ENCODE results near the gene GIT1.
A peak's percentile ranks its signal among the peaks of the same experiment; 100 is the strongest.

GIT1 gene

GRCh38 chr17:29589524-29590410, at the start of gene GIT1:
TSS of gene GIT1 (minus strand) at chr17:29589648. CDS start at chr17:29589378, 270 bp downstream.
- H3K4me3 ChIP-seq (ENCODE audit: control insufficient read depth, low read depth, low read length): peak within 1 kb of the TSS; percentile 89

GRCh38 chr17:29633886-29634285, 44.4 kb upstream of the GIT1 start:
- no peak for DNase-seq (ENCODE audit: low read depth)
- TF ChIP-seq CTCF (IDR thresholded peaks at IDR 0.05; ENCODE audit: control insufficient read depth, insufficient read depth, low read depth, low read length, missing control alignments): no peak
- no peak overlapping the region for H3K4me3 ChIP-seq (ENCODE audit: control insufficient read depth, low read depth, low read length)

More at GRCh38 chr17:29589524-29590410, at the start of gene GIT1:
- DNase-seq (ENCODE audit: low read depth): no peak
- no peak for TF ChIP-seq CTCF (IDR thresholded peaks at IDR 0.05; ENCODE audit: control insufficient read depth, insufficient read depth, low read depth, low read length, missing control alignments)

- no peak for TF ChIP-seq CTCF (IDR thresholded peaks at IDR 0.05; ENCODE audit: control insufficient read depth, insufficient read depth, low read depth, low read length, missing control alignments)
- H3K4me3 ChIP-seq (ENCODE audit: control insufficient read depth, low read depth, low read length): no peak overlapping the region
- no peak for DNase-seq (ENCODE audit: low read depth)
These were observed 41.3 kb upstream of the GIT1 start for GRCh38 chr17:29630630-29631193.

GRCh38 chr17:29629839-29630238, 40.4 kb upstream of the GIT1 start:
- no peak for TF ChIP-seq CTCF (IDR thresholded peaks at IDR 0.05; ENCODE audit: control insufficient read depth, insufficient read depth, low read depth, low read length, missing control alignments)
- DNase-seq (ENCODE audit: low read depth): no peak
- no peak overlapping the region for H3K4me3 ChIP-seq (ENCODE audit: control insufficient read depth, low read depth, low read length)

- no peak for DNase-seq (ENCODE audit: low read depth)
- TF ChIP-seq CTCF (IDR thresholded peaks at IDR 0.05; ENCODE audit: control insufficient read depth, insufficient read depth, low read depth, low read length, missing control alignments): no peak
- H3K4me3 ChIP-seq (ENCODE audit: control insufficient read depth, low read depth, low read length): no peak overlapping the region
These were observed 39.2 kb upstream of the GIT1 start for GRCh38 chr17:29628644-29629043.

- H3K4me3 ChIP-seq (ENCODE audit: control insufficient read depth, low read depth, low read length): no peak overlapping the region
- no peak for TF ChIP-seq CTCF (IDR thresholded peaks at IDR 0.05; ENCODE audit: control insufficient read depth, insufficient read depth, low read depth, low read length, missing control alignments)
- DNase-seq (ENCODE audit: low read depth): no peak
These were observed 38.5 kb upstream of the GIT1 start for GRCh38 chr17:29627951-29628350.
